H1 (cell line): ENCODE data around the gene ZNF566. TPM values are rescaled to one million over a fixed set of nuclear protein-coding genes. Genes with fewer than 3 reads are reported as not detected.

Experiments
- CTCF ChIA-PET: fragments of 300-600 bp; sonication (Branson Sonifier 250); formaldehyde crosslinking; loops from one replicate; lab custom pipeline; 2021; ENCODE audit not compliant: partially characterized antibody; lab: Charles Lee
- POLR2A ChIA-PET: fragments of 300-600 bp; sonication (Branson Sonifier 250); formaldehyde crosslinking; loops from one replicate; lab custom pipeline; 2021; ENCODE audit warnings: inconsistent platforms; ENCODE audit not compliant: partially characterized antibody; lab: Charles Lee
- DNase-seq, 2 experiments: peaks; one replicate each; pipeline versions ENCODE4 v3.0.0 to v3.0.0-alpha.2; 2010 to 2022; ENCODE audit warnings: low spot score in 2 of 2, low read depth in 1 of 2, mixed read lengths in 1 of 2
- FAIRE-seq: peaks from 2 replicates; lab custom pipeline; 2011; peaks lifted over from hg19 to GRCh38; lab: Jason Lieb, UNC
- H2AFZ ChIP-seq: 2 replicates; pipeline ENCODE4 v1.8.1; 2012; ENCODE audit warnings: low read length, inconsistent platforms
- H2AK5ac ChIP-seq: 2 replicates; pipeline ENCODE4 v1.6.1; 2013; ENCODE audit warnings: low read depth, low read length
- H2BK120ac ChIP-seq: replicated peaks from 2 replicates; pipeline ENCODE3; 2013; ENCODE audit warnings: low read depth, low read length, inconsistent platforms
- H2BK12ac ChIP-seq: 2 replicates; pipeline ENCODE4 v1.6.1; 2013; ENCODE audit warnings: low read depth, low read length
- H2BK15ac ChIP-seq: 2 replicates; pipeline ENCODE4 v1.6.1; 2013; ENCODE audit warnings: low read length
- H2BK20ac ChIP-seq: 2 replicates; pipeline ENCODE4 v1.6.1; 2013; ENCODE audit warnings: low read length
- H2BK5ac ChIP-seq: 2 replicates; pipeline ENCODE4 v1.6.1; 2013; ENCODE audit warnings: low read depth, low read length
- H3K14ac ChIP-seq: 2 replicates; pipeline ENCODE4 v1.6.1; 2013; ENCODE audit warnings: inconsistent platforms; ENCODE audit not compliant: insufficient read length
- H3K18ac ChIP-seq: 2 replicates; pipeline ENCODE4 v1.6.1; 2013; ENCODE audit warnings: low read length; ENCODE audit errors: extremely low read depth
- H3K23ac ChIP-seq: 2 replicates; pipeline ENCODE4 v1.6.1; 2013; ENCODE audit warnings: inconsistent platforms; ENCODE audit not compliant: insufficient read length
- H3K23me2 ChIP-seq: 2 replicates; pipeline ENCODE4 v1.6.1; 2013; ENCODE audit warnings: low read depth, low read length
- H3K27ac ChIP-seq: 2 replicates; pipeline ENCODE4 v1.6.1; 2011; ENCODE audit warnings: low read depth, low read length, inconsistent platforms
- H3K27me3 ChIP-seq, 4 experiments: replicated peaks in 1 of 4; 1 replicate in 1 of 4; 2 replicates in 3 of 4; pipeline versions ENCODE4 v1.6.1 to v1.8.1; 2011 to 2013; ENCODE audit warnings: low read length in 3 of 4, mild to moderate bottlenecking in 3 of 4, inconsistent platforms in 2 of 4, mixed read lengths in 2 of 4, moderate library complexity in 1 of 4; ENCODE audit not compliant: control insufficient read depth in 3 of 4, insufficient read depth in 3 of 4; ENCODE audit errors: extremely low read depth in 1 of 4
- H3K36me3 ChIP-seq, 4 experiments: 2 replicates each; pipeline versions ENCODE4 v1.6.1 to v1.8.1; 2011 to 2013; ENCODE audit warnings: mild to moderate bottlenecking in 4 of 4, low read length in 3 of 4, moderate library complexity in 2 of 4, control low read depth in 1 of 4, inconsistent platforms in 1 of 4; ENCODE audit not compliant: insufficient read depth in 4 of 4, control insufficient read depth in 2 of 4
- H3K4ac ChIP-seq: replicated peaks from 2 replicates; pipeline ENCODE3; 2013; ENCODE audit warnings: low read length, low read depth, mixed read lengths, inconsistent platforms; ENCODE audit not compliant: insufficient read length
- H3K4me1 ChIP-seq, 4 experiments: replicated peaks in 1 of 4; 1 replicate in 1 of 4; 2 replicates in 3 of 4; pipeline versions ENCODE4 v1.6.1 to v1.8.1; 2011 to 2013; ENCODE audit warnings: low read length in 3 of 4, inconsistent platforms in 2 of 4, mixed read lengths in 1 of 4; ENCODE audit not compliant: insufficient read depth in 4 of 4, control insufficient read depth in 3 of 4
- H3K4me2 ChIP-seq, 2 experiments: 2 replicates each; pipeline versions ENCODE4 v1.6.1 to v1.8.1; 2011 to 2013; ENCODE audit warnings: low read depth in 2 of 2, low read length in 2 of 2, control low read depth in 1 of 2, inconsistent platforms in 1 of 2, mild to moderate bottlenecking in 1 of 2; ENCODE audit not compliant: insufficient read depth in 1 of 2
- H3K4me3 ChIP-seq, 4 experiments: fragments of 200-600, 300-600 bp in 1 of 4; sonication (generic), shearing (Covaris generic), sonication (Bioruptor Twin) in 1 of 4; 2 replicates each; pipeline versions ENCODE4 v1.5.1 to v1.8.1; 2011 to 2016; ENCODE audit warnings: low read length in 4 of 4, low read depth in 3 of 4, control low read depth in 2 of 4, inconsistent platforms in 2 of 4, mild to moderate bottlenecking in 2 of 4, mixed read lengths in 1 of 4, moderate library complexity in 1 of 4; ENCODE audit not compliant: insufficient read depth in 2 of 4; ENCODE audit errors: extremely low read depth in 1 of 4
- H3K56ac ChIP-seq: replicated peaks from 2 replicates; pipeline ENCODE3; 2013; ENCODE audit warnings: low read depth, mild to moderate bottlenecking, mixed read lengths, low read length, inconsistent platforms; ENCODE audit not compliant: insufficient read length
- H3K79me1 ChIP-seq: 2 replicates; pipeline ENCODE4 v1.6.1; 2013; ENCODE audit warnings: low read depth, low read length, control low read depth
- H3K79me2 ChIP-seq, 2 experiments: 2 replicates each; pipeline versions ENCODE4 v1.6.1 to v1.8.1; 2012 to 2013; ENCODE audit warnings: low read length in 2 of 2, mild to moderate bottlenecking in 2 of 2, inconsistent platforms in 1 of 2; ENCODE audit not compliant: insufficient read depth in 2 of 2, control insufficient read depth in 1 of 2
- H3K9ac ChIP-seq, 4 experiments: replicated peaks in 1 of 4; 1 replicate in 1 of 4; 2 replicates in 3 of 4; pipeline versions ENCODE4 v1.6.1 to v1.8.1; 2011 to 2013; ENCODE audit warnings: low read depth in 3 of 4, low read length in 3 of 4, control low read depth in 2 of 4, mild to moderate bottlenecking in 2 of 4, moderate library complexity in 2 of 4, inconsistent platforms in 1 of 4; ENCODE audit errors: extremely low read depth in 1 of 4
- H3K9me3 ChIP-seq, 2 experiments: 2 replicates each; pipeline versions ENCODE4 v1.6.1 to v1.8.1; 2012 to 2013; ENCODE audit warnings: mild to moderate bottlenecking in 2 of 2, moderate library complexity in 2 of 2, control low read depth in 1 of 2, inconsistent platforms in 1 of 2, low read depth in 1 of 2, low read length in 1 of 2, mixed read lengths in 1 of 2; ENCODE audit not compliant: insufficient read depth in 2 of 2
- H4K20me1 ChIP-seq, 2 experiments: replicated peaks in 1 of 2; 2 replicates each; pipeline versions ENCODE3 to v1.8.1; 2011 to 2013; ENCODE audit warnings: inconsistent platforms in 2 of 2, low read length in 2 of 2, mild to moderate bottlenecking in 1 of 2; ENCODE audit not compliant: insufficient read depth in 2 of 2, control insufficient read depth in 1 of 2
- H4K5ac ChIP-seq: 2 replicates; pipeline ENCODE4 v1.6.1; 2013; ENCODE audit warnings: low read length, low read depth, mixed read lengths, inconsistent platforms; ENCODE audit not compliant: insufficient read length
- H4K8ac ChIP-seq: 2 replicates; pipeline ENCODE4 v1.8.0; 2013; ENCODE audit warnings: mild to moderate bottlenecking, moderate library complexity, low read length, inconsistent platforms; ENCODE audit not compliant: insufficient read depth; ENCODE audit errors: extremely low read depth
- H4K91ac ChIP-seq: replicated peaks from 2 replicates; pipeline ENCODE3; 2013; ENCODE audit warnings: low read length, mixed read lengths, inconsistent platforms; ENCODE audit not compliant: insufficient read length
- RXRA ChIP-seq: IDR thresholded peaks from 2 replicates; pipeline ENCODE4 v1.6.1; 2011; ENCODE audit warnings: low read depth, mild to moderate bottlenecking, low read length, moderate library complexity; ENCODE audit not compliant: insufficient read depth
- WGBS, 2 experiments: shearing (Covaris generic) in 1 of 2; methylation state at CpG; one replicate each; pipeline versions ENCODE4 v1.1.6 to v1.1.7; 2013 to 2015; ENCODE audit warnings: low lambda C conversion rate in 2 of 2, mixed read lengths in 2 of 2, inconsistent platforms in 1 of 2, low coverage in 1 of 2, missing lambda C conversion rate in 1 of 2; ENCODE audit not compliant: insufficient replicate concordance in 2 of 2, insufficient coverage in 1 of 2, insufficient read length in 1 of 2; ENCODE audit errors: extremely low coverage in 1 of 2, missing lambda C conversion rate in 1 of 2; 5-methylcytosine and 5-hydroxymethylcytosine counted together
- polyA plus RNA-seq, 7 experiments: library from polyadenylated mRNA; depleted of rRNA in 3 of 7; stranded (reverse) in 5 of 7; unstranded in 2 of 7; fragments of >200 nt in 5 of 7; fragments of 200-250 nt in 2 of 7; gene quantifications; 1 replicate in 5 of 7; 2 replicates in 1 of 7; 4 replicates in 1 of 7; pipeline versions ENCODE4 v1.2.1 to v1.2.3, GENCODE V29; 2011 to 2013; ENCODE audit warnings: missing spikeins in 2 of 7, mixed read lengths in 2 of 7
- total RNA-seq: library from RNA; stranded (reverse); fragmentation: NEBNext Ultra II Directional; extraction: Animal tissue kit (Norgen Biotek cat#: 25700); gene quantifications from 2 replicates; pipeline ENCODE4 v1.2.1, GENCODE V29; 2021

The ZNF566 gene
- total and polyA plus RNA-seq, 2 of the 8 experiments (the other 6 are each of a cell fraction or from before 2014, with no cell fraction given) = 6.9 to 16.6 TPM

DNA sequence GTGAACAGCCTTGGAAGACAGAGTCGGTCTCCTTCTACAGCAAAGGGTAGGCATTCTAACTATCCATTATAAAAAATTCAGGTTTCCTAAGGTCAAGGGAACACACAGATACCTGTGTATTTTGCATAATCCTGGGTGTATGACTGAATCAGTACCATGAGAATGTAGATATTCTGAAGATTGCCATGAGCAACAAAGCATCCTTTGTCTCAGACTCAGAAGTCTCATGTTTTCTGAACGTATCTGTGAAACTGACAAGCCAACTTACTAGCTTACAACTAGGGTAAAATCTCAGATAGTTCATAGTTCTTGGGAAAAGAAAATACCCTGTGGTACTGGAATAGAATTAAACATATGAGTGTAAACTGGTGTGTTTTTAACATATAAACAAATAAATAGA, 6.5 kb downstream of the ZNF566 start:
- Histone ChIP-seq H3K9ac (no peak overlapping the region), H3K4me2 (no peak overlapping the region), H3K27ac (no peak overlapping the region), H4K91ac (no peak overlapping the region), H3K18ac (no peak overlapping the region), H3K14ac (no peak overlapping the region), H2AK5ac (no peak overlapping the region), H3K23me2 (no peaks in the 10 kb centered on the region), H3K36me3 (no peaks in the 10 kb centered on the region), H2BK120ac (no peak overlapping the region), H3K4ac (no peak overlapping the region), H3K56ac (no peak overlapping the region), H4K8ac (no peak overlapping the region), H2BK12ac (no peak overlapping the region), H3K27me3 (no peaks in the 10 kb centered on the region), H2BK20ac (no peak overlapping the region), H3K4me3 (no peak overlapping the region), H3K79me1 (peaks cover under 1% of the 10 kb centered on the region; the same call in 1 of the 2 replicates), H3K79me2 (peaks cover 0 to 14% of the 10 kb centered on the region in 2 experiments; a peak in 2 of 4 replicates), H2BK15ac (no peak overlapping the region), H2AFZ (no peak overlapping the region), H3K23ac (no peak overlapping the region), H4K5ac (no peak overlapping the region), H4K20me1 (no peaks in the 10 kb centered on the region), H3K4me1 (no peaks in the 10 kb centered on the region), H2BK5ac (no peak overlapping the region), H3K9me3 (no peaks in the 10 kb centered on the region)
- TF ChIP-seq RXRA = no peak
- ChIA-PET POLR2A (interaction anchor here (0.6 to 1.0 kb wide), 2 partner anchors 9 to 224 kb away, joined by 3 read pairs; no protein-coding TSS in a partner anchor), CTCF (interaction anchor here (0.7 kb wide), 1 partner anchor 17 kb away, joined by 7 read pairs; no protein-coding TSS in a partner anchor)
- FAIRE-seq (no peak), DNase-seq (no peak)
- WGBS, 2 experiments = 88% methylated on average over 2 of the region's 2 CpGs; no CpG with 5 or more reads in 1 of the 2 experiments
